Fibroblast of lung (primary cell): ENCODE measurements around the gene PI16. TPM values are rescaled to one million over a fixed set of nuclear protein-coding genes. Genes with fewer than 3 reads are reported as not detected.

Source experiments
- DNase-seq, 2 donors: peaks; one replicate each; pipeline versions ENCODE4 v3.0.0 to v3.0.0-alpha.2; 2010; ENCODE audit warnings: low read depth in 2 of 2
- H2AFZ ChIP-seq: 2 replicates; pipeline ENCODE4 v1.5.1; 2012; ENCODE audit warnings: low read length, control low read depth, inconsistent platforms
- H3K27ac ChIP-seq: 2 replicates; pipeline ENCODE4 v1.5.1; 2011; ENCODE audit warnings: low read length, control low read depth; ENCODE audit not compliant: insufficient read depth
- H3K27me3 ChIP-seq: 2 replicates; pipeline ENCODE4 v1.5.1; 2011; ENCODE audit warnings: mild to moderate bottlenecking, low read length; ENCODE audit not compliant: control insufficient read depth, insufficient read depth
- H3K36me3 ChIP-seq: 2 replicates; pipeline ENCODE4 v1.5.1; 2011; ENCODE audit warnings: low read length; ENCODE audit not compliant: control insufficient read depth, insufficient read depth
- H3K4me1 ChIP-seq: 2 replicates; pipeline ENCODE4 v1.5.1; 2011; ENCODE audit warnings: low read length; ENCODE audit not compliant: control insufficient read depth, insufficient read depth; ENCODE audit errors: extremely low read depth
- H3K4me2 ChIP-seq: 2 replicates; pipeline ENCODE4 v1.5.1; 2011; ENCODE audit warnings: low read length, control low read depth; ENCODE audit not compliant: insufficient read depth; ENCODE audit errors: extremely low read depth
- H3K4me3 ChIP-seq, 4 experiments: fragments of 200-600 bp in 1 of 4; sonication (generic) in 1 of 4; replicated peaks in 1 of 4; 2 replicates each; pipeline ENCODE4 v1.5.1; 2011 to 2016; ENCODE audit warnings: low read length in 4 of 4, low read depth in 3 of 4, mild to moderate bottlenecking in 3 of 4, control low read depth in 2 of 4, inconsistent platforms in 1 of 4, mixed read lengths in 1 of 4; ENCODE audit not compliant: insufficient read depth in 1 of 4; ENCODE audit errors: control extremely low read depth in 1 of 4
- H3K79me2 ChIP-seq: 2 replicates; pipeline ENCODE4 v1.5.1; 2012; ENCODE audit warnings: mild to moderate bottlenecking, low read length, inconsistent platforms; ENCODE audit not compliant: control insufficient read depth, insufficient read depth
- H3K9ac ChIP-seq: 2 replicates; pipeline ENCODE4 v1.5.1; 2011; ENCODE audit warnings: mild to moderate bottlenecking, low read length, control low read depth; ENCODE audit not compliant: insufficient read depth
- H3K9me3 ChIP-seq: 2 replicates; pipeline ENCODE4 v1.5.1; 2012; ENCODE audit warnings: low read depth, low read length; ENCODE audit not compliant: control insufficient read depth, insufficient read depth
- H4K20me1 ChIP-seq: 2 replicates; pipeline ENCODE4 v1.5.1; 2011; ENCODE audit warnings: low read length; ENCODE audit not compliant: control insufficient read depth, insufficient read depth; ENCODE audit errors: extremely low read depth
- EZH2 ChIP-seq: IDR thresholded peaks from 2 replicates; pipeline ENCODE4 v1.5.1; 2012; ENCODE audit warnings: low read length, control low read depth, mild to moderate bottlenecking; ENCODE audit errors: missing control alignments
- polyA minus RNA-seq: library from RNA; depleted of rRNA, polyadenylated mRNA; stranded (reverse); fragments of >200 nt; gene quantifications from 2 replicates; pipeline ENCODE4 v1.2.3, GENCODE V29; 2011; ENCODE audit warnings: low replicate concordance
- polyA plus RNA-seq, 2 donors: library from polyadenylated mRNA; depleted of rRNA in 1 of 2; stranded (reverse) in 1 of 2; unstranded in 1 of 2; fragments of >200 nt; gene quantifications; 2 replicates each; pipeline ENCODE4 v1.2.1, GENCODE V29; 2011 to 2012; ENCODE audit warnings: missing spikeins in 1 of 2
- total RNA-seq: library from RNA; depleted of rRNA; stranded (reverse); fragments of >200 nt; gene quantifications from 2 replicates; pipeline ENCODE4 v1.2.1, GENCODE V29; 2014
- TF ChIP-seq, protein P1 (sequence below), 2 donors: IDR thresholded peaks in 1 of 2; conservative IDR thresholded peaks in 1 of 2; 1 replicate in 1 of 2; 2 replicates in 1 of 2; pipeline ENCODE4 v1.5.1; 2011 to 2012; ENCODE audit warnings: low read length in 2 of 2, control low read depth in 1 of 2, inconsistent platforms in 1 of 2, low read depth in 1 of 2, mild to moderate bottlenecking in 1 of 2

Gene PI16, protein sequence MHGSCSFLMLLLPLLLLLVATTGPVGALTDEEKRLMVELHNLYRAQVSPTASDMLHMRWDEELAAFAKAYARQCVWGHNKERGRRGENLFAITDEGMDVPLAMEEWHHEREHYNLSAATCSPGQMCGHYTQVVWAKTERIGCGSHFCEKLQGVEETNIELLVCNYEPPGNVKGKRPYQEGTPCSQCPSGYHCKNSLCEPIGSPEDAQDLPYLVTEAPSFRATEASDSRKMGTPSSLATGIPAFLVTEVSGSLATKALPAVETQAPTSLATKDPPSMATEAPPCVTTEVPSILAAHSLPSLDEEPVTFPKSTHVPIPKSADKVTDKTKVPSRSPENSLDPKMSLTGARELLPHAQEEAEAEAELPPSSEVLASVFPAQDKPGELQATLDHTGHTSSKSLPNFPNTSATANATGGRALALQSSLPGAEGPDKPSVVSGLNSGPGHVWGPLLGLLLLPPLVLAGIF
- total RNA-seq (0.26 TPM in 1 of 2 replicates, not detected in the other), polyA plus RNA-seq (0.09 and 0.67 TPM in 2 replicates), polyA minus RNA-seq (not detected in 2 replicates)
- polyA plus RNA-seq (2012) = 0.14 and 1.4 TPM in 2 replicates

DNA sequence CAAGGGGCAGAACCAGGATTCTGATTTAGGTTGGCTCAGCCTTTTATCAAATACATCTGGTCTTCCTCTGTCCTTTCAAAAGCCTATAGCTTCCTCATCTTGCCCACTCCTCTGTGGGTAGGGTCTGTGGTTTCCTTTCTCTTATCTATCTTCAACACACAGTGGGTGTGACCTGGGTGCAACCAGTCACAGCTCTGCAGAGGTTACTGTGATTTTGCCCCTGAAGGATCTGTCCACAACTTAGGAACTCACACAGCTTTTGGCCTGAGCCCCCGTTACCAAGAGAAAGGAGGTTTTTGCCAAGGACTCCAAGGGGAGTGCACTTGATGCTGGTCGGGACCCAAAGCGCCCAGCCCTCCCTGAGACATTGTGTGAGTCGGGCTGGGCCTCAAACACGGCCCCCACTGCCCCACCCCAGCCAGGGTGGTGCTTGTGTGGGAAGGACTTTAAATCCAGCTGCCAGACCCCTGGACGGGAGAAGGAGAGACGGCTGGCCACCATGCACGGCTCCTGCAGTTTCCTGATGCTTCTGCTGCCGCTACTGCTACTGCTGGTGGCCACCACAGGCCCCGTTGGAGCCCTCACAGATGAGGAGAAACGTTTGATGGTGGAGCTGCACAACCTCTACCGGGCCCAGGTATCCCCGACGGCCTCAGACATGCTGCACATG, at the start of gene PI16:
PI16 (plus strand) TSS at position 477 of the 670 bp plus-strand sequence; CDS start at position 500, 23 bp downstream.
- Histone ChIP-seq H3K79me2 (no peaks in the 10 kb centered on the region), H3K36me3 (no peaks in the 10 kb centered on the region), H3K4me2 (no peak within 1 kb of the TSS), H2AFZ (no peak within 1 kb of the TSS), H4K20me1 (no peaks in the 10 kb centered on the region), H3K4me3 (no peak within 1 kb of the TSS), H3K27me3 (peaks cover 2% of the 10 kb centered on the region), H3K27ac (no peak within 1 kb of the TSS), H3K4me1 (no peaks in the 10 kb centered on the region), H3K9me3 (no peaks in the 10 kb centered on the region), H3K9ac (no peak within 1 kb of the TSS)
- no peak for DNase-seq
- no peak for TF ChIP-seq EZH2
- TF ChIP-seq, protein P1, sequence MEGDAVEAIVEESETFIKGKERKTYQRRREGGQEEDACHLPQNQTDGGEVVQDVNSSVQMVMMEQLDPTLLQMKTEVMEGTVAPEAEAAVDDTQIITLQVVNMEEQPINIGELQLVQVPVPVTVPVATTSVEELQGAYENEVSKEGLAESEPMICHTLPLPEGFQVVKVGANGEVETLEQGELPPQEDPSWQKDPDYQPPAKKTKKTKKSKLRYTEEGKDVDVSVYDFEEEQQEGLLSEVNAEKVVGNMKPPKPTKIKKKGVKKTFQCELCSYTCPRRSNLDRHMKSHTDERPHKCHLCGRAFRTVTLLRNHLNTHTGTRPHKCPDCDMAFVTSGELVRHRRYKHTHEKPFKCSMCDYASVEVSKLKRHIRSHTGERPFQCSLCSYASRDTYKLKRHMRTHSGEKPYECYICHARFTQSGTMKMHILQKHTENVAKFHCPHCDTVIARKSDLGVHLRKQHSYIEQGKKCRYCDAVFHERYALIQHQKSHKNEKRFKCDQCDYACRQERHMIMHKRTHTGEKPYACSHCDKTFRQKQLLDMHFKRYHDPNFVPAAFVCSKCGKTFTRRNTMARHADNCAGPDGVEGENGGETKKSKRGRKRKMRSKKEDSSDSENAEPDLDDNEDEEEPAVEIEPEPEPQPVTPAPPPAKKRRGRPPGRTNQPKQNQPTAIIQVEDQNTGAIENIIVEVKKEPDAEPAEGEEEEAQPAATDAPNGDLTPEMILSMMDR (conservative IDR thresholded peaks at IDR 0.05 in 1 of 2, IDR thresholded peaks at IDR 0.05 in 1 of 2; ENCODE audit: low read depth in 1 of 2, low read length in 2 of 2) = no peak

DNA sequence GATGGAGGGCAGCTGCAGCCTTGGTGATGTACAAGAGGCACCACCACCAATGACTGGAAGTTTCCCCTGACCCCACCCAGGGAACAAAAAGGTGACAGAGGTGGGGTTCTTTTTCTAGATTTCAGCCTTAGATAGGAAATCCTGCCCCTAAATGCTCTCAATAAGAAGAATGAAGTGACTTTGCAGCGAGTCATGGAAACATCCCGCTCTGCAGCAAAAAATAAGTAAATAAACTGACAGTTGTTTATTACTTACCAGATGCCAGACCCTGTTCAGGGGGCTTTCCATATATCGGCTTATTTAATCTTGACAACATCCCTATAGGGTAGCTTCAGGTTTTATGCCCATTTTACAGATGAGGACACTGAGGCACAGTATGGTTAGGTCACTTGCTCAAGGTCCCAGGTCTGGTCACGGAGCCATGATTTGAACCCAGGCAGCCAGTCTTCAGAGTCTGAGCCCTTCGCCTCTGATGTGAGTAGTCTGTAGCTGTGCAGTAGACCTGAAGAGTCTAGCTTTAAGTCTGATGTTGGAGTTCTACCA, 49.6 kb upstream of the PI16 start:
- H3K27ac ChIP-seq = no peak overlapping the region
- no peak overlapping the region for H2AFZ ChIP-seq
- H3K4me3 ChIP-seq = no peak overlapping the region
- peaks cover 7% of the 10 kb centered on the region for H3K36me3 ChIP-seq
- no peaks in the 10 kb centered on the region for H3K79me2 ChIP-seq
- no peak overlapping the region for H3K9ac ChIP-seq
- peaks cover 13% of the 10 kb centered on the region for H3K4me1 ChIP-seq
- no peaks in the 10 kb centered on the region for H3K9me3 ChIP-seq
- no peaks in the 10 kb centered on the region for H3K27me3 ChIP-seq
- no peak overlapping the region for H3K4me2 ChIP-seq
- no peaks in the 10 kb centered on the region for H4K20me1 ChIP-seq
- TF ChIP-seq EZH2 = no peak
- TF ChIP-seq, protein P1 (conservative IDR thresholded peaks at IDR 0.05 in 1 of 2, IDR thresholded peaks at IDR 0.05 in 1 of 2; ENCODE audit: low read depth in 1 of 2, low read length in 2 of 2) = no peak
- DNase-seq = no peak
